Panc1 (cell line): ENCODE measurements around the gene AGAP2.

Source experiments
- POLR2AphosphoS5 ChIP-seq: IDR thresholded peaks from 2 replicates; pipeline ENCODE4 v1.6.1; 2012; ENCODE audit warnings: mild to moderate bottlenecking, low read depth, low read length, moderate library complexity
- REST ChIP-seq, 2 experiments: IDR thresholded peaks; 2 replicates each; pipeline ENCODE4 v1.6.1; 2011 to 2012; ENCODE audit warnings: low read depth in 2 of 2, control low read depth in 1 of 2, low read length in 1 of 2, mild to moderate bottlenecking in 1 of 2, moderate library complexity in 1 of 2; ENCODE audit not compliant: insufficient read depth in 1 of 2
- SIN3A ChIP-seq: IDR thresholded peaks from 2 replicates; pipeline ENCODE4 v1.6.1; 2012; ENCODE audit warnings: low read depth, mild to moderate bottlenecking, low read length, moderate library complexity, borderline replicate concordance; ENCODE audit not compliant: insufficient read depth
- TF ChIP-seq, protein P1 (sequence below): fragments of 450-650 bp; IDR thresholded peaks from 2 replicates; pipeline ENCODE4 v1.5.1; 2017; ENCODE audit warnings: mild to moderate bottlenecking

DNA sequence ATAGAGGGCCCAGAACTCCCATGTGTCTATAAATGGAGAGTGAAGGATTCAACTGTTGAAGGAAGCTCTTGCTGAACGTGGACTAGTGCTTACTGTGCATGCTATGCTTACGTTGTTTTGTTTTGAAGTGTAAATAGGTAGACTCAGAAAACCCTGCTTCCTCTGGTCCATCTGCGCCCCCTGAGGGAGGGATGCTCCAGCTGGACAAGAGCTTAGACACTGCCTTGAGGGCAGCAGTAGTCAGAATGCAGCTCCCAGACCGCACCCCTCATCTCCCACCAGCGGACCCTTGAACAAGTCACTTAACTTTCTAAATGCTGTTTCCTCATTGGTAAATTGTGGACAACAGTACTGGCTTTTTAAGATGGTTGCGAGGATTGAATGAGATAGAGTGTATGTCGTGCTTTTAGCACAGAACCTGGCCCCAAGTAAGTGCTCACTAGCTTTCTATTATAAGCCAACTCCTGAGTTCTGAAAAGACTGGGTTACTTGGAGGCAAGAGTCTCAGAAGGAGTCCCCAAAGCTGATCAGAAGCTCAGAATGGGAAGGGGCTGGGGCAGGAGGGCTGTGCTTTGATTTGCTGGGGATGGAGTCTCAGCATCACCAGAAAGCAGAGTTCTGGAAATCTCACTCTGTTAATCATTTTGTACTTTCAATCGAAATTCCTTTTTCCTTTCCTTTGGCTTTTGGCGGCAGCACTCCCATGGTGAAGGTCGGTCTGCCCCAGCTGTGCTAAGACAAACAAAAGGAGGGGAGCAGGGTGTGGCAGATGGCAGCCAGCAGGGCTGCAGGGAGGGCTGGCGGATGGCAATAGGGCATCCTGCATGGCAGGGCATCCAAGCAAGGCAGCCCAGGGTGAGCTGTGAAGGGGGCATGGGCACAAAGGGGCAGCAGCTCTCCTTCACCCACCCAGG is 15.6 kb downstream of the AGAP2 start:
- no peak for TF ChIP-seq SIN3A
- TF ChIP-seq, protein P1, sequence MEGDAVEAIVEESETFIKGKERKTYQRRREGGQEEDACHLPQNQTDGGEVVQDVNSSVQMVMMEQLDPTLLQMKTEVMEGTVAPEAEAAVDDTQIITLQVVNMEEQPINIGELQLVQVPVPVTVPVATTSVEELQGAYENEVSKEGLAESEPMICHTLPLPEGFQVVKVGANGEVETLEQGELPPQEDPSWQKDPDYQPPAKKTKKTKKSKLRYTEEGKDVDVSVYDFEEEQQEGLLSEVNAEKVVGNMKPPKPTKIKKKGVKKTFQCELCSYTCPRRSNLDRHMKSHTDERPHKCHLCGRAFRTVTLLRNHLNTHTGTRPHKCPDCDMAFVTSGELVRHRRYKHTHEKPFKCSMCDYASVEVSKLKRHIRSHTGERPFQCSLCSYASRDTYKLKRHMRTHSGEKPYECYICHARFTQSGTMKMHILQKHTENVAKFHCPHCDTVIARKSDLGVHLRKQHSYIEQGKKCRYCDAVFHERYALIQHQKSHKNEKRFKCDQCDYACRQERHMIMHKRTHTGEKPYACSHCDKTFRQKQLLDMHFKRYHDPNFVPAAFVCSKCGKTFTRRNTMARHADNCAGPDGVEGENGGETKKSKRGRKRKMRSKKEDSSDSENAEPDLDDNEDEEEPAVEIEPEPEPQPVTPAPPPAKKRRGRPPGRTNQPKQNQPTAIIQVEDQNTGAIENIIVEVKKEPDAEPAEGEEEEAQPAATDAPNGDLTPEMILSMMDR: no peak
- TF ChIP-seq REST (IDR thresholded peaks at IDR 0.05; ENCODE audit: insufficient read depth in 1 of 2, low read depth in 2 of 2, low read length in 1 of 2): no peak
- no peak for TF ChIP-seq POLR2AphosphoS5
